K562 (cell line): ENCODE measurements around the gene THEM4. TPM values are rescaled to one million over a fixed set of nuclear protein-coding genes. Genes with fewer than 3 reads are reported as not detected.

Source experiments
- ATAC-seq: fragments of 200-7000 bp; cut with Tn5 transposase; 3 replicates; pipeline ENCODE4 v1.9.1; 2020; ENCODE audit warnings: moderate library complexity
- BruUV-seq: library from RNA; stranded (reverse); fragments of 400-500 nt; replicated peaks from 2 replicates; lab custom pipeline; 2021; lab: Mats Ljungman, UMichigan
- CTCF ChIA-PET: fragments of 300-600 bp; formaldehyde crosslinking; extraction: SDS; loops from one replicate; lab custom pipeline; 2021; ENCODE audit warnings: low intra/inter-chr PET ratio; lab: Yijun Ruan, JAX
- POLR2A ChIA-PET: fragments of 300-600, 350-650 bp; sonication (Branson Sonifier 250); formaldehyde crosslinking; extraction: SDS; loops from one replicate; lab custom pipeline; 2021; ENCODE audit warnings: antibody characterized with exemption, inconsistent platforms; lab: Yijun Ruan, JAX
- DNase-seq, 4 experiments: peaks; one replicate each; pipeline versions ENCODE4 v3.0.0 to v3.0.0-alpha.2; 2011 to 2018; ENCODE audit warnings: low spot score in 3 of 4, mixed read lengths in 3 of 4; ENCODE audit errors: extremely low read depth in 1 of 4
- FAIRE-seq: peaks from 2 replicates; lab custom pipeline; 2011; peaks lifted over from hg19 to GRCh38; lab: Jason Lieb, UNC
- H2AFZ ChIP-seq: 2 replicates; pipeline ENCODE4 v1.6.0; 2011; ENCODE audit warnings: low read depth, low read length, control low read depth, inconsistent platforms
- H3K27ac ChIP-seq: fragments of 200-600 bp; 3 replicates; pipeline ENCODE4 v1.8.0; 2011; ENCODE audit warnings: low read depth, mild to moderate bottlenecking, control low read depth, inconsistent platforms, low read length, moderate library complexity, mixed read lengths; ENCODE audit errors: extremely low read depth
- H3K27me3 ChIP-seq, 2 experiments: fragments of 300-600 bp in 1 of 2; 2 replicates in 1 of 2; 3 replicates in 1 of 2; pipeline versions ENCODE4 v1.6.0 to v1.8.0; 2011; ENCODE audit warnings: inconsistent platforms in 2 of 2, low read length in 2 of 2, mild to moderate bottlenecking in 1 of 2, mixed read lengths in 1 of 2, moderate library complexity in 1 of 2; ENCODE audit not compliant: control insufficient read depth in 2 of 2, insufficient read depth in 2 of 2
- H3K36me3 ChIP-seq: fragments of 300-600 bp; 3 replicates; pipeline ENCODE4 v1.8.0; 2011; ENCODE audit warnings: mild to moderate bottlenecking, low read length, inconsistent platforms; ENCODE audit not compliant: control insufficient read depth, insufficient read depth
- H3K4me1 ChIP-seq, 2 experiments: fragments of 200-600 bp in 1 of 2; replicated peaks in 1 of 2; 2 replicates in 1 of 2; 3 replicates in 1 of 2; pipeline versions ENCODE4 v1.5.1 to v1.8.0; 2011; ENCODE audit warnings: inconsistent platforms in 2 of 2, low read length in 2 of 2, mild to moderate bottlenecking in 1 of 2, mixed read lengths in 1 of 2, moderate library complexity in 1 of 2; ENCODE audit not compliant: control insufficient read depth in 2 of 2, insufficient read depth in 2 of 2
- H3K4me2 ChIP-seq: 2 replicates; pipeline ENCODE4 v1.6.1; 2011; ENCODE audit warnings: low read length, control low read depth, inconsistent platforms, mixed read lengths; ENCODE audit not compliant: insufficient read depth
- H3K4me3 ChIP-seq: fragments of 200-600 bp; sonication (generic), shearing (Covaris generic); 2 replicates; pipeline ENCODE4 v1.5.1; 2016; ENCODE audit warnings: control low read depth, inconsistent platforms
- H3K79me2 ChIP-seq: fragments of 200-600 bp; 3 replicates; pipeline ENCODE4 v1.8.0; 2011; ENCODE audit warnings: low read length, inconsistent platforms; ENCODE audit not compliant: control insufficient read depth, insufficient read depth
- H3K9ac ChIP-seq, 2 experiments: 2 replicates each; pipeline versions ENCODE4 v1.6.0 to v1.6.1; 2011; ENCODE audit warnings: low read depth in 2 of 2, low read length in 2 of 2, control low read depth in 1 of 2, inconsistent platforms in 1 of 2, mild to moderate bottlenecking in 1 of 2, mixed read lengths in 1 of 2; ENCODE audit not compliant: insufficient read depth in 1 of 2
- H3K9me1 ChIP-seq: one replicate; pipeline ENCODE4 v1.6.0; 2011; ENCODE audit warnings: inconsistent platforms, mild to moderate bottlenecking, low read length, moderate library complexity; ENCODE audit not compliant: control insufficient read depth, insufficient read depth
- H3K9me3 ChIP-seq: replicated peaks from 2 replicates; pipeline ENCODE4 v1.5.1; 2011; ENCODE audit warnings: low read depth, low read length, inconsistent platforms; ENCODE audit not compliant: control insufficient read depth, insufficient read depth
- H4K20me1 ChIP-seq: replicated peaks from 2 replicates; pipeline ENCODE4 v1.6.1; 2011; ENCODE audit warnings: low read length, inconsistent platforms, mixed read lengths; ENCODE audit not compliant: control insufficient read depth, insufficient read depth
- CBX8 ChIP-seq: fragments of 200-600 bp; sonication (generic); IDR thresholded peaks from 2 replicates; pipeline ENCODE4 v1.6.1; 2012; ENCODE audit warnings: borderline replicate concordance, mixed run types, low read depth, mild to moderate bottlenecking, moderate library complexity, mixed read lengths, low read length, control low read depth, inconsistent platforms; ENCODE audit not compliant: poor library complexity, severe bottlenecking; ENCODE audit errors: extremely low read depth
- GTF3C2 ChIP-seq: IDR thresholded peaks from 3 replicates; pipeline ENCODE4 v1.6.1; 2011; ENCODE audit warnings: borderline replicate concordance, mild to moderate bottlenecking, moderate library complexity; ENCODE audit not compliant: insufficient read length; ENCODE audit errors: extremely low read depth
- HMBOX1 ChIP-seq: sonication (generic); IDR thresholded peaks from 2 replicates; pipeline ENCODE4 v1.6.1; 2016
- ZNF121 ChIP-seq: sonication (generic); formaldehyde crosslinking; conservative IDR thresholded peaks from 2 replicates; pipeline ENCODE4 v1.8.0; 2022; ENCODE audit warnings: missing genetic modification reagents
- WGBS: fragments of 100-300 bp; shearing (Covaris generic); methylation state at CpG from one replicate; pipeline ENCODE4 v1.1.6; 2016; ENCODE audit warnings: low coverage, mixed read lengths; ENCODE audit not compliant: insufficient coverage; ENCODE audit errors: missing lambda C conversion rate; 5-methylcytosine and 5-hydroxymethylcytosine counted together
- in situ Hi-C: fragments of 300-500 bp; cut with MboI; formaldehyde crosslinking; loops from 4 replicates; pipeline ENCODE4 v1.15.0; 2018; ENCODE audit warnings: inconsistent platforms, mixed read lengths
- intact Hi-C: fragments of 100-400 bp; cut with micrococcal nuclease; formaldehyde crosslinking; loops from 2 replicates; pipeline ENCODE4 v1.14.2; 2022
- polyA plus RNA-seq, 8 experiments: library from polyadenylated mRNA; depleted of rRNA in 4 of 8; stranded (reverse) in 5 of 8; unstranded in 3 of 8; fragments of >200 nt; fragmentation: Nextera tagmentation in 2 of 8; fragmentation: Illumina TruSeq in 1 of 8; extraction: Ambion mirVana in 2 of 8; extraction: Trizol in 1 of 8; gene quantifications; 2 replicates each; pipeline versions ENCODE4 v1.2.1 to v1.2.3, GENCODE V29; 2011 to 2014; ENCODE audit warnings: inconsistent platforms in 1 of 8, missing spikeins in 1 of 8
- total RNA-seq, 7 experiments: library from RNA; depleted of rRNA in 6 of 7; stranded (reverse); fragments of >200 nt in 6 of 7; fragmentation: Illumina TruSeq in 2 of 7; extraction: Trizol in 2 of 7; gene quantifications; 2 replicates each; pipeline versions ENCODE4 v1.2.1 to v1.2.3, GENCODE V29; 2011 to 2021; ENCODE audit warnings: low replicate concordance in 1 of 7
- TF ChIP-seq, protein P1 (sequence below): fragments of 450-650 bp; formaldehyde crosslinking; IDR thresholded peaks from 2 replicates; pipeline ENCODE4 v1.4.0; 2020; ENCODE audit warnings: mild to moderate bottlenecking, mixed read lengths
- TF ChIP-seq, protein P2 (sequence below): IDR thresholded peaks from 2 replicates; pipeline ENCODE4 v1.6.1; 2016; ENCODE audit warnings: missing genetic modification characterization, missing compliant biosample characterization

The THEM4 gene
- total and polyA plus RNA-seq, 9 of the 15 experiments (the other 6 are each of a cell fraction or from before 2014, with no cell fraction given), result 8.6 to 71.9 (median 35.3) TPM

GRCh38 chr1:151867765-151868411 is 41.4 kb downstream of the THEM4 start (continued):
- no peak for TF ChIP-seq HMBOX1
- TF ChIP-seq CBX8, result no peak

DNA sequence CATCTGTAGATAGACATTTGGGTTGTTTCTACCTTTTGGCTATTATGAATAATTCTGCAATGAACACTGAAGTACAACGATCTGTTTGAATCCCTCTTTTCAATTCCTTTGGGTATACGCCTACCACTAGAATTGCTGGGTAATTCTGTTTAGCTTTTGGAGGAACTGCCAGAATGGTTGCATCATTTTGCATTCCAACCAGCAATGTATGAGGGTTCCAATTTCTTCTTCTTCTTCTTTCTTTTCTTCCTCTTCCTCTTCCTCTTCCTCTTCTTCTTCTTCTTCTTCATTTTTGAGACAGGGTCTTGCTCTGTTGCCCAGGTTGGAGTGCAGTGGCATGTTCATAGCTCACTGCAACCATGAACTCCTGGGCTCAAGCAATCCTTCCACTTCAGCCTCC is 42.0 kb downstream of the THEM4 start:
- ATAC-seq (no peak), DNase-seq (no peak), FAIRE-seq (no peak)
- ChIA-PET POLR2A (interaction anchor here (0.5 to 1.2 kb wide), 2 partner anchors 36 to 237 kb away, joined by 3 read pairs; no protein-coding TSS in a partner anchor), CTCF (no interaction called here)
- Histone ChIP-seq H3K4me3 (no peak overlapping the region), H3K4me1 (peaks cover 0 to 2% of the 10 kb centered on the region in 2 experiments; a peak in 1 of 5 replicates), H3K9me3 (no peaks in the 10 kb centered on the region), H3K79me2 (no peaks in the 10 kb centered on the region), H3K9me1 (no peaks in the 10 kb centered on the region), H2AFZ (no peak overlapping the region), H3K4me2 (no peak overlapping the region), H3K36me3 (no peaks in the 10 kb centered on the region), H3K9ac (no peak overlapping the region), H4K20me1 (no peaks in the 10 kb centered on the region), H3K27ac (no peak overlapping the region), H3K27me3 (peaks cover 0 to 8% of the 10 kb centered on the region in 2 experiments; a peak in 2 of 5 replicates)
- TF ChIP-seq, protein P1, sequence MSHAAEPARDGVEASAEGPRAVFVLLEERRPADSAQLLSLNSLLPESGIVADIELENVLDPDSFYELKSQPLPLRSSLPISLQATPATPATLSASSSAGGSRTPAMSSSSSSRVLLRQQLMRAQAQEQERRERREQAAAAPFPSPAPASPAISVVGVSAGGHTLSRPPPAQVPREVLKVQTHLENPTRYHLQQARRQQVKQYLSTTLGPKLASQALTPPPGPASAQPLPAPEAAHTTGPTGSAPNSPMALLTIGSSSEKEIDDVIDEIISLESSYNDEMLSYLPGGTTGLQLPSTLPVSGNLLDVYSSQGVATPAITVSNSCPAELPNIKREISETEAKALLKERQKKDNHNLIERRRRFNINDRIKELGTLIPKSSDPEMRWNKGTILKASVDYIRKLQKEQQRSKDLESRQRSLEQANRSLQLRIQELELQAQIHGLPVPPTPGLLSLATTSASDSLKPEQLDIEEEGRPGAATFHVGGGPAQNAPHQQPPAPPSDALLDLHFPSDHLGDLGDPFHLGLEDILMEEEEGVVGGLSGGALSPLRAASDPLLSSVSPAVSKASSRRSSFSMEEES, result 0 out of 2 replicates have a peak, but pooled peaks have one; percentile 21
- TF ChIP-seq ZNF121 (CRISPR knock-in tag), result peak; percentile 60; the same call in 1 of the 2 replicates
- no peak for TF ChIP-seq GTF3C2
- TF ChIP-seq, protein P2, sequence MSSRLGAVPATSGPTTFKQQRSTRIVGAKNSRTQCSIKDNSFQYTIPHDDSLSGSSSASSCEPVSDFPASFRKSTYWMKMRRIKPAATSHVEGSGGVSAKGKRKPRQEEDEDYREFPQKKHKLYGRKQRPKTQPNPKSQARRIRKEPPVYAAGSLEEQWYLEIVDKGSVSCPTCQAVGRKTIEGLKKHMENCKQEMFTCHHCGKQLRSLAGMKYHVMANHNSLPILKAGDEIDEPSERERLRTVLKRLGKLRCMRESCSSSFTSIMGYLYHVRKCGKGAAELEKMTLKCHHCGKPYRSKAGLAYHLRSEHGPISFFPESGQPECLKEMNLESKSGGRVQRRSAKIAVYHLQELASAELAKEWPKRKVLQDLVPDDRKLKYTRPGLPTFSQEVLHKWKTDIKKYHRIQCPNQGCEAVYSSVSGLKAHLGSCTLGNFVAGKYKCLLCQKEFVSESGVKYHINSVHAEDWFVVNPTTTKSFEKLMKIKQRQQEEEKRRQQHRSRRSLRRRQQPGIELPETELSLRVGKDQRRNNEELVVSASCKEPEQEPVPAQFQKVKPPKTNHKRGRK (tag), result peak; percentile 56
- in situ Hi-C loops, result no loop called here
- intact Hi-C loops, result no loop called here
- 47% methylated on average over 2 of the region's 2 CpGs for WGBS
- BruUV-seq, result no TSS peak
